ENCODE data around the gene TRAPPC2L.

Gene TRAPPC2L

GRCh38 chr16:88862968-88863367, 6.0 kb downstream of the TRAPPC2L start:
- DNase-seq = no peak

- DNase-seq = no peak
Measured at GRCh38 chr16:88863426-88863825, 6.5 kb downstream of the TRAPPC2L start.

- DNase-seq = no peak
Measured at GRCh38 chr16:88864099-88864498, 7.2 kb downstream of the TRAPPC2L start.

GRCh38 chr16:88864521-88864920, 7.6 kb downstream of the TRAPPC2L start:
- no peak for DNase-seq

- DNase-seq = no peak
Measured at GRCh38 chr16:88865310-88865709, 8.4 kb downstream of the TRAPPC2L start.

- DNase-seq = no peak
Measured at GRCh38 chr16:88865742-88866141, 8.8 kb downstream of the TRAPPC2L start.

- no peak for DNase-seq
Measured at GRCh38 chr16:88866151-88866920, 9.4 kb downstream of the TRAPPC2L start, which contains the start of gene PABPN1L. TSS of gene PABPN1L (minus strand) at chr16:88866660. CDS start at chr16:88866606, 54 bp downstream.

- DNase-seq = peak; percentile 55
Measured at GRCh38 chr16:88867581-88868246, 10.8 kb downstream of the TRAPPC2L start.

- DNase-seq = no peak
Measured at GRCh38 chr16:88868974-88869672, 12.2 kb downstream of the TRAPPC2L start.

GRCh38 chr16:88869673-88869980, 12.7 kb downstream of the TRAPPC2L start:
- DNase-seq = no peak

GRCh38 chr16:88870608-88871348, 13.9 kb downstream of the TRAPPC2L start:
- DNase-seq = no peak

- DNase-seq = no peak
Measured at GRCh38 chr16:88871349-88871702, 14.4 kb downstream of the TRAPPC2L start.

- no peak for DNase-seq
Measured at GRCh38 chr16:88871730-88872416, 14.9 kb downstream of the TRAPPC2L start.

GRCh38 chr16:88872650-88873331, 15.9 kb downstream of the TRAPPC2L start:
- DNase-seq = no peak

GRCh38 chr16:88874938-88875599, 18.1 kb downstream of the TRAPPC2L start:
- no peak for DNase-seq

GRCh38 chr16:88875703-88876234, 18.8 kb downstream of the TRAPPC2L start:
- no peak for DNase-seq

- DNase-seq = no peak
Measured at GRCh38 chr16:88876942-88877526, 20.1 kb downstream of the TRAPPC2L start.

- DNase-seq = no peak
Measured at GRCh38 chr16:88877564-88878289, 20.8 kb downstream of the TRAPPC2L start.

- no peak for DNase-seq
Measured at GRCh38 chr16:88878356-88878755, 21.4 kb downstream of the TRAPPC2L start.

Measured in NCI-H146 (cell line).